Urinary bladder (tissue), 4 donors: ENCODE results near the gene CRYM. TPM values are rescaled to one million over a fixed set of nuclear protein-coding genes. Genes with fewer than 3 reads are reported as not detected.
"Not testable (repeated sequence)": the region's sequence is repeated elsewhere in the genome, so short reads cannot be mapped to it uniquely, and the experiment has no call there.

ENCODE experiments used
- DNase-seq: peaks from one replicate; pipeline ENCODE4 v3.0.0-alpha.2; 2015; ENCODE audit errors: extremely low spot score
- H3K27ac ChIP-seq: one replicate; pipeline ENCODE4 v1.5.1; 2013; ENCODE audit warnings: low read depth, mild to moderate bottlenecking, moderate library complexity
- H3K36me3 ChIP-seq: one replicate; pipeline ENCODE4 v1.6.1; 2013; ENCODE audit warnings: mild to moderate bottlenecking, moderate library complexity; ENCODE audit not compliant: insufficient read depth
- H3K4me1 ChIP-seq: one replicate; pipeline ENCODE4 v1.6.1; 2013; ENCODE audit warnings: mild to moderate bottlenecking, moderate library complexity; ENCODE audit not compliant: insufficient read depth
- H3K4me3 ChIP-seq: one replicate; pipeline ENCODE4 v1.5.1; 2013; ENCODE audit warnings: low read depth, low read length
- WGBS: extraction: QIAGEN DNeasy Blood & Tissue Kit; methylation state at CpG from one replicate; pipeline ENCODE4 v1.1.7; 2013; 5-methylcytosine and 5-hydroxymethylcytosine counted together
- polyA plus RNA-seq: library from polyadenylated mRNA; stranded (reverse); fragments of 200-250 nt; gene quantifications from one replicate; pipeline ENCODE4 v1.2.3, GENCODE V29; 2013
- total RNA-seq: library from RNA; depleted of rRNA; stranded (reverse); fragments of >200 nt; gene quantifications from one replicate; pipeline ENCODE4 v1.2.3, GENCODE V29; 2014
- donor health status: healthy with polysubstance abuse.
- donor health status: healthy.

CRYM gene
- total and polyA plus RNA-seq, 2 donors = 12.6 to 25.8 TPM

DNA sequence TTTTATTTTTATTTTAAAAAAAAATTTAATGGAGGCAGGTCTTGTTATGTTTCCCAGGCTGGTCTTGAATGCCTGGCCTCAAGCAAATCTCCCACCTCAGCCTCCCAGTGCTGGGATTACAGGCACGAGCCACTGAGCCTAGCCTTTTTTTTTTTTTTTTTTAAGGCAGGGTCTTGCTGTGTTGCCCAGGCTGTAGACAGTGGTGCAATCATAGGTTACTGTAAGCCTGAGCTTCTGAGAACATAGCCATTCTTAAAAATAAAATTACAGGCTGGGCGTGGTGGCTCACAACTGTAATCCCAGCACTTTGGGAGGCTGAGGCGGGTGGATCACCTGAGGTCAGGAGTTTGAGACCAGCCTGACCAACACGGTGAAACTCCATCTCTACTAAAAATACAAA, 29.9 kb downstream of the CRYM start:
- not testable (repeated sequence) for H3K4me1 ChIP-seq, H3K27ac ChIP-seq, H3K36me3 ChIP-seq, H3K4me3 ChIP-seq, DNase-seq
- 90% methylated on average over 4 of the region's 4 CpGs for WGBS

GRCh38 chr16:21244518-21245215, 33.4 kb downstream of the CRYM start:
- WGBS = 54% methylated on average over 7 of the region's 7 CpGs
- H3K4me1 ChIP-seq = no peaks in the 10 kb centered on the region
- H3K4me3 ChIP-seq = no peak overlapping the region
- H3K27ac ChIP-seq = no peak overlapping the region
- no peaks in the 10 kb centered on the region for H3K36me3 ChIP-seq
- no peak for DNase-seq

DNA sequence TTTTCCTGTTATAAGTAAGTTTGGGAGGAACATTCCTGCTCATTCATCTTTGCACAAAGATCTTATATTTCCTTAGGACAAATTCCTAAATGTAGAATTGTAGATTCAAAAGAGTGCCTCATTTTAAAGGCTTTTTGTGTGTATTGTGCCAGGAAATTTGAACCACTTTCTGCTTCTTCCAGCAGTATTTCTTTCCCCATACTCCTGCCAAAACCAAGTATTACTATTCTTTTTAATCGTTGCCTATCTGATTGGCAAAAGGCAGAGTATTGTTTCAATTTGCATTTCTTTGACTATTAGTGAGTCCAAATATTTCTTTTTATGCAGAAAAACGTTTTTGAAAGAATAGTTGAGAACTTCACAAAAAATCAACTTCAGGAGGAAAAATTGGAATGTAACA, 35.3 kb downstream of the CRYM start:
- Histone ChIP-seq H3K4me1 (no peaks in the 10 kb centered on the region), H3K27ac (no peak overlapping the region), H3K36me3 (no peaks in the 10 kb centered on the region), H3K4me3 (no peak overlapping the region)
- DNase-seq = no peak
- 26% methylated on average over 2 of the region's 2 CpGs for WGBS

GRCh38 chr16:21239646-21240045, 38.4 kb downstream of the CRYM start:
- WGBS = 61% methylated on average over 4 of the region's 4 CpGs
- DNase-seq = no peak
- Histone ChIP-seq H3K4me1 (no peaks in the 10 kb centered on the region), H3K4me3 (no peak overlapping the region), H3K27ac (no peak overlapping the region), H3K36me3 (no peaks in the 10 kb centered on the region)

DNA sequence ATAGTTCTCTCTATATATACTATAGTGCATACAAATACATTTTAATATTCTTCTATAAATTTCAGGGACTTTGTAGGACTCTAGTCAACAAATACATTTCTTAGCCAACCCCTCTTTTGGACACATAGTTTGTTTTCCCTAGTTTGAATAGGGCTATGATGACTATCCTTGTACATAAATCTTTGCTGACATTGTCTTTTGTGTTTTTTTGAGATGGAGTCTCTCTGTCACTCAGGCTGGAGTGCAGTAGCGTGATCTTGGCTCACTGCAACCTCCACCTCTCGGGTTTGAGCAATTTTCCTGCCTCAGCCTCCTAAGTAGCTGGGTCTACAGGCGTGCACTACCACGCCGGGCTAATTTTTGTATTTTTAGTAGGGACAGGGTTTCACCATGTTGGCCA, 41.3 kb downstream of the CRYM start:
- no peaks in the 10 kb centered on the region for H3K36me3 ChIP-seq
- no peak overlapping the region for H3K27ac ChIP-seq
- H3K4me3 ChIP-seq = no peak overlapping the region
- DNase-seq = no peak
- no peaks in the 10 kb centered on the region for H3K4me1 ChIP-seq
- WGBS = 83% methylated on average over 5 of the region's 5 CpGs

GRCh38 chr16:21235199-21235585, 42.9 kb downstream of the CRYM start:
- Histone ChIP-seq H3K36me3 (no peaks in the 10 kb centered on the region), H3K4me1 (no peaks in the 10 kb centered on the region), H3K4me3 (no peak overlapping the region), H3K27ac (no peak overlapping the region)
- no peak for DNase-seq
- WGBS = 80% methylated on average over 3 of the region's 3 CpGs

DNA sequence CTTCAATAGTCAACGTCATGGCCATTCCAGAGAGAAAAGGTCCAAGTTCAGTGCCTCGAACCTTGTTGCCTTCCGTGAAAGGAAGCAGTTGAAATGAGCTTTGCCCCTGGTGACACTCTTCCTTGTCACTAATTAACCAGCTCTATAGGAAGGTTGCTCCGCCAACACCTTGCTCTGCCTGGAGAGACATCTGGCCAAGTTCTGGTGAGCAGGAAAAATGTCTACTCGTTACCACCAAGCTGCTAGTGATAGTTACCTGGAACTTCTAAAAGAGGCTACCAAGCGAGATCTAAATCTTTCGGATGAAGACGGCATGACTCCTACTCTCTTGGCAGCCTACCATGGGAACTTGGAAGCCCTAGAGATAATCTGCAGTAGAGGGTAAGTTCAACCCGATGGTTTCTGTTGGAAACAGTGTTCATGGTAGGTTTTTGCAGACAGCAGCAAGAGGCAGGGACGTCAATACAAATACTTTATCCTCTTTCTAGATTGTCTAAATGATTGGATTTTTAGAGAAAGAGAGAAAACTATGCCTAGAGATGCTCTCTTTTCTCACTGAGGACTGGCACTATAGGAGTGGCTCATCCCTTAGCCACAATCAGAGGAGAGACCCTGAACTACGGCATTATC, 44.5 kb downstream of the CRYM start, which contains the start of gene ANKS4B:
Gene ANKS4B (plus strand): TSS at position 179 of the 630 bp plus-strand sequence. CDS start 39 bp downstream, at position 218.
- Histone ChIP-seq H3K4me3 (no peak within 1 kb of the TSS), H3K27ac (no peak within 1 kb of the TSS), H3K4me1 (no peaks in the 10 kb centered on the region), H3K36me3 (no peaks in the 10 kb centered on the region)
- no peak for DNase-seq
- 89% methylated on average over 11 of the region's 11 CpGs for WGBS

DNA sequence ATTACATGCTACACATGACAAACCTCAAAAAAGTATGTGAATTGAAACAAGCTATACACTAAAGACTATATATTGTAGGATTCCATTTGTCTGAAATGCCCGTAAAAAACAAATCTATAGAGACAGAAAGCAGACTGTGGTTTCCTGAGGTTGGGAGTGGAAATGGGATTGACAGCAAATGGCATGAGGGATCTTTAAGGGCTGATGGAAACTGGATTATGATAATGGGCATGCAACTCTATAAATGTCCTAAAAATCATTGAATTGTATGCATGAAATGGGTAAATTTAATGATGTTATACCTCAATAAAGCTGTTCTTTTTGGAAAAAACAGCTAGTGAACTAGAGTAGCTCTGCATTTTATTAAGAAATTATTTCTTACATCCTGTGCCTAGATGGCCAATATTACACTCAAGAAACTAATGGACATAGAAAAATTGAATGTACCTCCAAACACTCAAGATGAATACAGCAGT, 45.0 kb downstream of the CRYM start:
- Histone ChIP-seq H3K4me3 (no peak overlapping the region), H3K4me1 (no peaks in the 10 kb centered on the region), H3K36me3 (no peaks in the 10 kb centered on the region), H3K27ac (no peak overlapping the region)
- WGBS = 97% methylated on average over 1 of the region's 1 CpG
- DNase-seq = no peak

GRCh38 chr16:21228361-21228872, 49.7 kb downstream of the CRYM start:
- H3K4me1 ChIP-seq = no peaks in the 10 kb centered on the region
- WGBS = 73% methylated on average over 2 of the region's 2 CpGs
- no peaks in the 10 kb centered on the region for H3K36me3 ChIP-seq
- no peak for DNase-seq
- no peak overlapping the region for H3K4me3 ChIP-seq
- H3K27ac ChIP-seq = no peak overlapping the region

GRCh38 chr16:21227866-21228265, 50.2 kb downstream of the CRYM start:
- no peaks in the 10 kb centered on the region for H3K36me3 ChIP-seq
- no peaks in the 10 kb centered on the region for H3K4me1 ChIP-seq
- no peak overlapping the region for H3K4me3 ChIP-seq
- H3K27ac ChIP-seq = no peak overlapping the region
- no peak for DNase-seq

DNA sequence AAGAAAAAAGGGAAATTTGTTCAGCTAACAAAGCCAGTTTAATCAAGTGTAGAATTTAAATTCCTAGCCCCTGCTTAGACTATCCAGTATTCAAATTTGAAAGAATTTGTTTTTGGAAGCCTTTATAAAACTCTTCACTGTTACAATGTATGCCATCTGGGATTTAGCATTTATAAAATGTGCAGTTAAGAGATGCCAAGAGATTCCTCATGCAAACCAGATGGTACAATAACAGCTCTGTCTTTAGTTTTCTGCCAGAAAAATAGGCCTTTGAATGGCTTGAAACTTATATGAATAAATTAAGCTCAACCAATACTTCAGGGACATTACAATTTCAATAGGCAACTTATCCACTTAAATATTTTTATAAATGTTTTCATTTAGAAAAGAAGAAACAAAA, 51.3 kb downstream of the CRYM start:
- H3K36me3 ChIP-seq = no peaks in the 10 kb centered on the region
- H3K4me1 ChIP-seq = no peaks in the 10 kb centered on the region
- DNase-seq = no peak
- no peak overlapping the region for H3K4me3 ChIP-seq
- no peak overlapping the region for H3K27ac ChIP-seq

- no peak for DNase-seq
- WGBS = 59% methylated on average over 2 of the region's 2 CpGs
- H3K36me3 ChIP-seq = no peaks in the 10 kb centered on the region
- H3K4me3 ChIP-seq = no peak overlapping the region
- no peak overlapping the region for H3K27ac ChIP-seq
- H3K4me1 ChIP-seq = no peaks in the 10 kb centered on the region
These were observed 53.3 kb downstream of the CRYM start for GRCh38 chr16:21224800-21225199.

DNA sequence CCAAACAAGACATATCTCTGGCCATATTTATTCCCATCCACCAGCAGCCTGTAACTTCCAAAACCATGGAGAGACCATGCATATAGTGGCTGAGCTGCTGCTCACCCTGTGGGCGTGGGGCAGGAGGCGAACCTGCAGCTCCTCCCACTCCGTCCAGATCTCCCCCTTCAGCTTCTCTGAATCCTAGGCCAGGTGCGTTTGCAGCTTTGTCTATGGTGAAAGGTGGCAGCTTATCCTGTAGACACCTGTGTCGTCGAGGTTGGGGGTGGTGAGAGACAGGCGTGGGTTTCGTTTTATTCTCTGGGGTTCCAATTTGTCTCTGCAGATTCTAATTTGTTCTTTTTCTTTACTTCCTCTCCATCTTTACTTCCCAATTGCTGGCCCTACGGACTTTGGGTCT, 54.3 kb downstream of the CRYM start:
- Histone ChIP-seq H3K4me1 (no peaks in the 10 kb centered on the region), H3K27ac (no peak overlapping the region), H3K36me3 (no peaks in the 10 kb centered on the region), H3K4me3 (no peak overlapping the region)
- DNase-seq = no peak
- WGBS = 80% methylated on average over 9 of the region's 9 CpGs
